ENCODE results near the gene ZFAND6.
"Not testable (repeated sequence)": the region's sequence is repeated elsewhere in the genome, so short reads cannot be mapped to it uniquely, and the experiment has no call there.

The ZFAND6 gene

GRCh38 chr15:80095969-80096368 is 36.5 kb downstream of the ZFAND6 start:
- DNase-seq (ENCODE audit: low spot score) (no peak), FAIRE-seq (no peak)

GRCh38 chr15:80098341-80098740 is 38.9 kb downstream of the ZFAND6 start:
- FAIRE-seq (no peak), DNase-seq (ENCODE audit: low spot score) (no peak)

- no peak for FAIRE-seq
- DNase-seq (ENCODE audit: low spot score), result no peak
These were observed 39.8 kb downstream of the ZFAND6 start for GRCh38 chr15:80099241-80099640.

- FAIRE-seq, result not testable (repeated sequence)
These were observed 40.2 kb downstream of the ZFAND6 start for GRCh38 chr15:80099662-80100061.

GRCh38 chr15:80100247-80100646 is 40.8 kb downstream of the ZFAND6 start:
- FAIRE-seq, result no peak
- no peak for DNase-seq (ENCODE audit: low spot score)

More at GRCh38 chr15:80099662-80100061, 40.2 kb downstream of the ZFAND6 start:
- not testable (repeated sequence) for DNase-seq (ENCODE audit: low spot score)

- no peak for DNase-seq (ENCODE audit: low spot score)
- no peak for FAIRE-seq
These were observed 45.7 kb downstream of the ZFAND6 start for GRCh38 chr15:80105193-80105592.

- DNase-seq (ENCODE audit: low spot score) (no peak), FAIRE-seq (no peak)
These were observed 46.1 kb downstream of the ZFAND6 start for GRCh38 chr15:80105595-80105994.

GRCh38 chr15:80106051-80106450 is 46.6 kb downstream of the ZFAND6 start:
- no peak for DNase-seq (ENCODE audit: low spot score)
- FAIRE-seq, result no peak

GRCh38 chr15:80107204-80107603 is 47.7 kb downstream of the ZFAND6 start:
- no peak for FAIRE-seq
- no peak for DNase-seq (ENCODE audit: low spot score)

- DNase-seq (ENCODE audit: low spot score) (no peak), FAIRE-seq (no peak)
These were observed 48.3 kb downstream of the ZFAND6 start for GRCh38 chr15:80107774-80108173.

- FAIRE-seq, result no peak
- DNase-seq (ENCODE audit: low spot score), result no peak
These were observed 49.9 kb downstream of the ZFAND6 start for GRCh38 chr15:80109388-80109787.

GRCh38 chr15:80110920-80111319 is 51.4 kb downstream of the ZFAND6 start:
- FAIRE-seq (no peak), DNase-seq (ENCODE audit: low spot score) (no peak)

GRCh38 chr15:80114114-80114513 is 54.6 kb downstream of the ZFAND6 start:
- FAIRE-seq, result no peak
- no peak for DNase-seq (ENCODE audit: low spot score)

GRCh38 chr15:80115021-80115420 is 55.5 kb downstream of the ZFAND6 start:
- no peak for DNase-seq (ENCODE audit: low spot score)
- FAIRE-seq, result no peak

GRCh38 chr15:80118956-80119355 is 59.5 kb downstream of the ZFAND6 start:
- DNase-seq (ENCODE audit: low spot score), result no peak
- no peak for FAIRE-seq

GRCh38 chr15:80120636-80121035 is 61.2 kb downstream of the ZFAND6 start:
- no peak for FAIRE-seq
- no peak for DNase-seq (ENCODE audit: low spot score)

- DNase-seq (ENCODE audit: low spot score), result no peak
- no peak for FAIRE-seq
These were observed 62.1 kb downstream of the ZFAND6 start for GRCh38 chr15:80121546-80121945.

- FAIRE-seq (no peak), DNase-seq (ENCODE audit: low spot score) (no peak)
These were observed 63.6 kb downstream of the ZFAND6 start for GRCh38 chr15:80123034-80123433.

GRCh38 chr15:80127253-80127652 is 67.8 kb downstream of the ZFAND6 start:
- not testable (repeated sequence) for FAIRE-seq; DNase-seq (ENCODE audit: low spot score)

GRCh38 chr15:80127911-80128310 is 68.4 kb downstream of the ZFAND6 start:
- no peak for DNase-seq (ENCODE audit: low spot score)
- no peak for FAIRE-seq

GRCh38 chr15:80132382-80132781 is 72.9 kb downstream of the ZFAND6 start:
- DNase-seq (ENCODE audit: low spot score) (no peak), FAIRE-seq (no peak)

GRCh38 chr15:80136854-80137253 is 77.4 kb downstream of the ZFAND6 start:
- no peak for FAIRE-seq
- DNase-seq (ENCODE audit: low spot score), result no peak

- no peak for FAIRE-seq
- no peak for DNase-seq (ENCODE audit: low spot score)
These were observed 79.5 kb downstream of the ZFAND6 start for GRCh38 chr15:80138961-80139360.

GRCh38 chr15:80140909-80141308 is 81.4 kb downstream of the ZFAND6 start:
- DNase-seq (ENCODE audit: low spot score), result no peak
- no peak for FAIRE-seq

All from urothelium cell line (cell line).